ENCODE measurements around the gene PHOSPHO2.
A peak's percentile ranks its signal among the peaks of the same experiment; 100 is the strongest.

Gene PHOSPHO2

GRCh38 chr2:169711751-169712509 lies 17.7 kb downstream of the PHOSPHO2 start:
- TF ChIP-seq CTCF (IDR thresholded peaks at IDR 0.05; ENCODE audit: low read depth, low read length): no peak
- H3K4me3 ChIP-seq (ENCODE audit: low read depth, low read length): no peak overlapping the region

- no peak for TF ChIP-seq CTCF (IDR thresholded peaks at IDR 0.05; ENCODE audit: low read depth, low read length)
- H3K4me3 ChIP-seq (ENCODE audit: low read depth, low read length): no peak overlapping the region
Observed at GRCh38 chr2:169712791-169713227, 18.5 kb downstream of the PHOSPHO2 start.

- TF ChIP-seq CTCF (IDR thresholded peaks at IDR 0.05; ENCODE audit: low read depth, low read length): no peak
- no peak overlapping the region for H3K4me3 ChIP-seq (ENCODE audit: low read depth, low read length)
Observed at GRCh38 chr2:169713331-169713730, 19.1 kb downstream of the PHOSPHO2 start.

GRCh38 chr2:169714699-169715098 lies 20.4 kb downstream of the PHOSPHO2 start:
- H3K4me3 ChIP-seq (ENCODE audit: low read depth, low read length): no peak overlapping the region
- TF ChIP-seq CTCF (IDR thresholded peaks at IDR 0.05; ENCODE audit: low read depth, low read length): no peak

- H3K4me3 ChIP-seq (ENCODE audit: low read depth, low read length): peak overlapping the region; percentile 28
Observed at GRCh38 chr2:169715379-169716237, 21.3 kb downstream of the PHOSPHO2 start.

GRCh38 chr2:169716238-169716886 lies 22.1 kb downstream of the PHOSPHO2 start:
- H3K4me3 ChIP-seq (ENCODE audit: low read depth, low read length): no peak overlapping the region; the same call in 1 of the 2 replicates
- no peak for TF ChIP-seq CTCF (IDR thresholded peaks at IDR 0.05; ENCODE audit: low read depth, low read length)

More at GRCh38 chr2:169715379-169716237, 21.3 kb downstream of the PHOSPHO2 start:
- no peak for TF ChIP-seq CTCF (IDR thresholded peaks at IDR 0.05; ENCODE audit: low read depth, low read length)

All from WI38 (cell line).